Measurements from ENCODE around the gene MIPEP. TPM values are rescaled to one million over a fixed set of nuclear protein-coding genes. Genes with fewer than 3 reads are reported as not detected.

MIPEP gene
- total RNA-seq, 2 donors from 2014 or later: 12.1 to 15.2 TPM

- H3K27me3 Mint-ChIP-seq (ENCODE audit: low read depth): peaks cover 16% of the 10 kb centered on the region
- H3K4me1 Mint-ChIP-seq (ENCODE audit: low read depth): peaks cover 1% of the 10 kb centered on the region
- no peak overlapping the region for H3K27ac Mint-ChIP-seq
- no peak overlapping the region for H3K4me3 Mint-ChIP-seq
- no peak for ATAC-seq (replicated peaks in 1 of 2)
- DNase-seq: no peak
- peaks cover 8% of the 10 kb centered on the region in 2 donors for H3K36me3 Mint-ChIP-seq (ENCODE audit: insufficient read depth in 2 of 2)
- peaks cover 0 to 4% of the 10 kb centered on the region in 2 donors for H3K9me3 Mint-ChIP-seq
Observed at GRCh38 chr13:23711355-23711754, 177.8 kb downstream of the MIPEP start.

DNA sequence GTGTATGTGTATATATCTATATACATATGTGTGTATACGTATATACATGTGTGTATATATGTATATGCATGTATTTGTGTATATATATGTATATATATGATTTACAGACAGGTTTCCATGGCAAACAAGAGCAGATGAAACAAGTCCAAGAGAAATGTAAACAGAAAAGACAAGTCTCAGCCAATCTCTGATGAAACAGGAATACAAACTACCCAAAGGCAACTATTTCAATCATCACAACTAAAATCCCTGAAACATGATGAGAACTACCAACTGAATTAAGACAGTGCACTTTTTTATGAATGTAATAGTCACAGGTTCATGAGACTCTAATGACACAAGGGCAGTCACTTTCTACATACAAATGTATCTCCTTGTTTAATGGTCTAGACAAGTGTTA is 178.8 kb downstream of the MIPEP start:
- ATAC-seq (replicated peaks in 1 of 2): no peak
- peaks cover 0 to 4% of the 10 kb centered on the region in 2 donors for H3K9me3 Mint-ChIP-seq
- H3K4me3 Mint-ChIP-seq: no peak overlapping the region
- DNase-seq: no peak
- no peak overlapping the region for H3K27ac Mint-ChIP-seq
- peaks cover 8% of the 10 kb centered on the region in 2 donors for H3K36me3 Mint-ChIP-seq (ENCODE audit: insufficient read depth in 2 of 2)
- peaks cover 16% of the 10 kb centered on the region for H3K27me3 Mint-ChIP-seq (ENCODE audit: low read depth)
- no peaks in the 10 kb centered on the region for H3K4me1 Mint-ChIP-seq (ENCODE audit: low read depth)

- H3K4me3 Mint-ChIP-seq: no peak overlapping the region
- H3K36me3 Mint-ChIP-seq (ENCODE audit: insufficient read depth in 2 of 2): peaks cover 8% of the 10 kb centered on the region in 2 donors
- no peak for DNase-seq
- H3K4me1 Mint-ChIP-seq (ENCODE audit: low read depth): no peaks in the 10 kb centered on the region
- peaks cover 13% of the 10 kb centered on the region for H3K27me3 Mint-ChIP-seq (ENCODE audit: low read depth)
- H3K27ac Mint-ChIP-seq: no peak overlapping the region
- no peak for ATAC-seq (replicated peaks in 1 of 2)
- H3K9me3 Mint-ChIP-seq: peaks cover 0 to 4% of the 10 kb centered on the region in 2 donors
Observed at GRCh38 chr13:23709536-23709935, 179.7 kb downstream of the MIPEP start.

DNA sequence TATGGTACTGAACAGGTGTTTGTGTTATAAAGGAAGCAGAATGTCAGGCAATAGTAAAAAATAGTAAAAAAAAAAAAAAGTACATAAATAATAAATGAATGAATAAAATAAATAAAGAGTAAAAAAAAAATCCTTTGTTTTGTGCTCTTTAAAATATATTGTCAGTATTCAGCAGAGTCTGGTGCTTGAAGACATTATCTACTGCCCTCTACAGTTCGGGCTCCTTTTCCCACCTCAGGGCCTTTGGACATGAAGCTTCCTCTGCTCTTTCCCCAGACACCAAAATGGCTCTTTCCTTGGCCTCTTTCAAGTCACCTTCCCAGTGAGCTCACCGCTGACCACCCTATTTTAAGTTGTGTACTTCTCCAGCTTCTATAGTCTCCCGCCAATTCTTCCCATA is 181.5 kb downstream of the MIPEP start:
- ATAC-seq (replicated peaks in 1 of 2) (no peak), DNase-seq (no peak)
- H3K36me3 Mint-ChIP-seq (ENCODE audit: insufficient read depth in 2 of 2): no peaks in the 10 kb centered on the region
- peaks cover 0 to 2% of the 10 kb centered on the region in 2 donors for H3K9me3 Mint-ChIP-seq
- H3K4me1 Mint-ChIP-seq (ENCODE audit: low read depth): no peaks in the 10 kb centered on the region
- no peaks in the 10 kb centered on the region for H3K27me3 Mint-ChIP-seq (ENCODE audit: low read depth)
- no peak overlapping the region for H3K27ac Mint-ChIP-seq
- no peak overlapping the region for H3K4me3 Mint-ChIP-seq

- no peak overlapping the region for H3K4me3 Mint-ChIP-seq
Observed at GRCh38 chr13:23705583-23705982, 183.6 kb downstream of the MIPEP start.

DNA sequence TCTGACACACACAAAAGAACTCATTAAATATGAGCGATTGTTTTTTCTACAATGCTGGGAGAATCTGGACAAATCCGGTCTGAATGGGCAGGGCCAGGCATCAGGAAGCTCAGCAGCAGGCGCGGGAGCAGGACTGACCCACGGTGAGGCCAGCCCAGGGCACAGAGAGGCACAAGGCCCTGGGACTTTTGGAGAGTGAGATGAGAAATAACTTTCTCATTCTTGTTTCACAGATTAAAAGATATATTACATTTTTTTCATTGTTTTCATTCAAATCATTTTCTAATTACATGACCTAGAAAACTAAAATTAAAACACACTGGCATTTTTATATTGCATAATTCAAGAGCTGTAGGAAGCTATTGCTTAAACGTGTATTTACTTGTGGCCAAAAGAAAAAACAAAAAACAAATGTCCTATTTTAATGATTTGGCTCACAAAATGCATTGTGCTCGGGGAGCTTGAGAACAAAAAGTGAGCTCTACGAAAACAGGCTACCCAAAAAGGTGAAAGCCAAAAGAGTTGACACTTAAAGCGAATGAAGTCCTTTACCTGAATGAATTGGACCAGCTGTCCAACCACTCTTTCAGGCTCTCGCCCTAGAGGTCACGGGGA is 185.8 kb downstream of the MIPEP start:
- Mint-ChIP-seq H3K36me3 (ENCODE audit: insufficient read depth in 2 of 2) (no peaks in the 10 kb centered on the region), H3K4me1 (ENCODE audit: low read depth) (no peaks in the 10 kb centered on the region), H3K27me3 (ENCODE audit: low read depth) (no peaks in the 10 kb centered on the region), H3K9me3 (no peaks in the 10 kb centered on the region), H3K4me3 (no peak overlapping the region), H3K27ac (no peak overlapping the region)
- DNase-seq (no peak), ATAC-seq (replicated peaks in 1 of 2) (no peak)

More at GRCh38 chr13:23705583-23705982, 183.6 kb downstream of the MIPEP start:
- Mint-ChIP-seq H3K4me1 (ENCODE audit: low read depth) (no peaks in the 10 kb centered on the region), H3K36me3 (ENCODE audit: insufficient read depth in 2 of 2) (no peaks in the 10 kb centered on the region), H3K27me3 (ENCODE audit: low read depth) (no peaks in the 10 kb centered on the region), H3K9me3 (no peaks in the 10 kb centered on the region), H3K27ac (no peak overlapping the region)
- DNase-seq (no peak), ATAC-seq (replicated peaks in 1 of 2) (no peak)

DNA sequence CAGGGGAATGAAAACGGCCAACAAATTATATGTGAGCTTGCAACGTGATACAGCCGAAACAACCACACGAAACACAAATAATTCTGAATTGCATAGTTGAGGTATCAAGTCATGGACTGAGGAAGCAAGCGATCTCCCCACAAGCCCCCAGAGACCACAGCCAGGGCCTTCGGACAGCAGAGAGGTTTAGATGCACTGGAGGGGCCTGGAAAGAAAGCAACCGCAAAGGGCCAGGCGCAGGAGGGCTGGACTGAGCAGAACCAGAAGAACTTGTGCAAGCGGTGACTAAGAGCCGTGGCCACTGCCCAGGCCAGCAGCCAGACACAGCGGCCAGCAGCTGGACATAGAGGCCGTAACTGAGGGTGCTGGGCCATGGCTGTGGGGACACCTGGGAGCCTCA is 187.6 kb downstream of the MIPEP start:
- H3K4me1 Mint-ChIP-seq (ENCODE audit: low read depth): peaks cover 8% of the 10 kb centered on the region
- ATAC-seq (replicated peaks in 1 of 2): no peak
- H3K4me3 Mint-ChIP-seq: no peak overlapping the region
- DNase-seq: no peak
- no peaks in the 10 kb centered on the region for H3K27me3 Mint-ChIP-seq (ENCODE audit: low read depth)
- no peak overlapping the region for H3K27ac Mint-ChIP-seq
- H3K36me3 Mint-ChIP-seq (ENCODE audit: insufficient read depth in 2 of 2): no peaks in the 10 kb centered on the region
- H3K9me3 Mint-ChIP-seq: no peaks in the 10 kb centered on the region

DNA sequence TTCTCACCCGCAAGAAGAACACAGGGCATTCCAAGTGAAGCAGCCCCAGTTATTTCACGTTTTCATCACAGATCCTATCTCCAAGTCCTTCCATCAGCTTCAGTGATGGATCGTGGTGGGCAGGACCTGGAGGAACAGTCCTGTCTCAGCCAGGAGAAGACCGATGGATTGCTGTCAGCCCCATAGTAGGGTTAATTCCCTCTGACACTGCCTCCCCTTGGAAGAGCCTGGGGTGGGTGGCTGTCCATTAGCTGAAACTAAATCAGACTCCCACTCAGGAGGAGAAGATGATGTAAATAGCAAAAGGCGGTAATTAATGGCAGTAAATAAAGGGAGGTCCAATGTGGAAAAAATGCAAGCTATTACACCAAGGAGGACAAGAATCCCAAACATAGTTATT is 188.0 kb downstream of the MIPEP start:
- H3K36me3 Mint-ChIP-seq (ENCODE audit: insufficient read depth in 2 of 2): no peaks in the 10 kb centered on the region
- peaks cover 13% of the 10 kb centered on the region for H3K4me1 Mint-ChIP-seq (ENCODE audit: low read depth)
- no peaks in the 10 kb centered on the region for H3K27me3 Mint-ChIP-seq (ENCODE audit: low read depth)
- H3K9me3 Mint-ChIP-seq: no peaks in the 10 kb centered on the region
- H3K27ac Mint-ChIP-seq: no peak overlapping the region
- H3K4me3 Mint-ChIP-seq: no peak overlapping the region
- ATAC-seq (replicated peaks in 1 of 2): no peak
- no peak for DNase-seq

- no peak overlapping the region for H3K4me3 Mint-ChIP-seq
- no peaks in the 10 kb centered on the region for H3K9me3 Mint-ChIP-seq
- H3K27me3 Mint-ChIP-seq (ENCODE audit: low read depth): no peaks in the 10 kb centered on the region
- H3K36me3 Mint-ChIP-seq (ENCODE audit: insufficient read depth in 2 of 2): no peaks in the 10 kb centered on the region
- no peak overlapping the region for H3K27ac Mint-ChIP-seq
- ATAC-seq (replicated peaks in 1 of 2) (no peak), DNase-seq (no peak)
- H3K4me1 Mint-ChIP-seq (ENCODE audit: low read depth): peaks cover 19% of the 10 kb centered on the region
Observed at GRCh38 chr13:23699271-23699670, 189.9 kb downstream of the MIPEP start.

DNA sequence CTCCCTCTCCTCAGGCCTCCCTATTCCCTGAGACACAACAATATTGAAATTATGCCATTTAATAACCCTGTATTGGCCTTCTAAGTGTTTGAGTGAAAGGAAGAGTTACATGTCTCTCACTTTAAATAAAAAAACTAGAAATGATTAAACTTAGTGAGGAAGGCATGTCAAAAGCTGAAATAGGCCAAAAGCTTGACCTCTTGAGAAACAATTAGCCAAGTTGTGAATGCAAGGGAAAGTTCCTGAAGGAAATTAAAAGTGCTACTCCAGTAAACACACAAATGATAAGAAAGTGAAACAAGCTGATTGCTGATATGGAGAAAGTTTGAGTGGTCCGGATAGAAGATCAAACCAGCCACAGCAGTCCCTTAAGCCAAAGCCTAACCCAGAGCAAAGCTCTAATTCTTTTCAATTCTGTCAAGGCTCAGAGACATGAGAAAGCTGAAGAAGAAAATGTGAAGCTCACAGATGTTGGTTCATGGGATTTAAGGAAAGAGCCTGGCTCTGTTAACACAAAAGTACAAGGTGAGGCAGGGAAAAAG is 191.4 kb downstream of the MIPEP start:
- H3K27ac Mint-ChIP-seq: peak overlapping the region; percentile 13
- ATAC-seq (replicated peaks in 1 of 2) (no peak), DNase-seq (no peak)
- H3K4me3 Mint-ChIP-seq: no peak overlapping the region
- peaks cover 19% of the 10 kb centered on the region for H3K4me1 Mint-ChIP-seq (ENCODE audit: low read depth)
- H3K27me3 Mint-ChIP-seq (ENCODE audit: low read depth): no peaks in the 10 kb centered on the region
- H3K9me3 Mint-ChIP-seq: no peaks in the 10 kb centered on the region
- H3K36me3 Mint-ChIP-seq (ENCODE audit: insufficient read depth in 2 of 2): no peaks in the 10 kb centered on the region

DNA sequence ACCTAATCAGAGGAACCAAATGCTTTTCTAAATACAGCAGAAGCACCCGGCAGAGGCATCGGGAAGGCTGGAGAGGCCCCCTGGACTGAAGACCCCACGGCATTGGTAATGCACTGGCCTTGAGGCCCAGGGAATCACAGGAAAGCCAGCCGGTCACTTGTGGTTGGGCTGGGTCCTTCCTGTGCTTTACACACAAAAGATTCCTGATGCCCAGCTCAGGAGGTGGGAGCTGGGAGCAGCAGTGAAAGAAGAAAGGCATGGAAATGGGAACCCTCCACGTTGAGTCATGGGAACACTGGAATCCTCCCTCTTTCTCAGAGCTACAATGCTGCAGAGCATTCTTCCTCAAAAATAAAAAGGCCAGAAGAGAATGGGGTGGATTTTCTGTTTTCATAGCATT is 192.6 kb downstream of the MIPEP start:
- H3K9me3 Mint-ChIP-seq: no peaks in the 10 kb centered on the region
- peak overlapping the region; percentile 82 to 83 for H3K4me3 Mint-ChIP-seq
- H3K4me1 Mint-ChIP-seq (ENCODE audit: low read depth): peaks cover 19% of the 10 kb centered on the region
- H3K27ac Mint-ChIP-seq: peak overlapping the region; percentile 92
- no peak for DNase-seq
- no peaks in the 10 kb centered on the region for H3K27me3 Mint-ChIP-seq (ENCODE audit: low read depth)
- ATAC-seq (replicated peaks in 1 of 2): no peak
- H3K36me3 Mint-ChIP-seq (ENCODE audit: insufficient read depth in 2 of 2): no peaks in the 10 kb centered on the region

DNA sequence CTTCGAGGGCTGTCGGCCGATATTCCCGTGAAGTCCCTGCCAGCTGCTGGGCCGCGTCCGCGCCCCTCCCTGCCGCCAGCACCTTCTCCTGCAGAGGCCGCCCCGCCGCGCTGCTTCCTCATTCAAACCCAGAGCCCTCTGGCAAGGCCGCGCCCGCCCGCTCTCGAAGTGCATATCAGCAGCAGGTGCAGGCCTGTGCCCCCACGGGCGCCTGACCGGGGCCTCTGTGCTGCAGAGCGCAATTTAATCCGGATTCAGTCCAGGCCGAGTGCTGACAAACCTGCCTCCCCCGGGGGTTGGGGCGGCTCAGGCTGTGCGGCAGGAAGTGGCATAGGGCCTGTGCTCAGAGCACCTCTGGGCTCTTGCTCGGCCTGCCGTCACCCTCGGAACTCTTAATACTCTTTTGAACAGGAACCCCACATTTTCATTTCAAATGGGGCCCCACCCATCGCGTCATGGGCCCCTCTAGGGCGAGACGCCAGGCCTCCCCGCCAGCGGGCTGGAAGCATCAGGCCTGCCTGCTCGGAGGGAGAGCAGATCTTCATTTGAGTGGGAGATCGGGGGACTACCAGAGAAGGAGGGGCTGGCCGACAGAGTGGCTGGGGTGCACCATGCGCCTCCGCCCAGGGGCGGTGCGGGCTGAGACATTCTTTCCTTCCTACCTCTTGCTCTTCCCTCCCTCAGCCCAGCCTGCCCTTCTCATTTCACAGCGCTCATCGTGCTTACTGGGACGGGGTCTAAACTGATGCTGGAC is 193.3 kb downstream of the MIPEP start:
- peak; percentile 98 for ATAC-seq (replicated peaks in 1 of 2)

DNA sequence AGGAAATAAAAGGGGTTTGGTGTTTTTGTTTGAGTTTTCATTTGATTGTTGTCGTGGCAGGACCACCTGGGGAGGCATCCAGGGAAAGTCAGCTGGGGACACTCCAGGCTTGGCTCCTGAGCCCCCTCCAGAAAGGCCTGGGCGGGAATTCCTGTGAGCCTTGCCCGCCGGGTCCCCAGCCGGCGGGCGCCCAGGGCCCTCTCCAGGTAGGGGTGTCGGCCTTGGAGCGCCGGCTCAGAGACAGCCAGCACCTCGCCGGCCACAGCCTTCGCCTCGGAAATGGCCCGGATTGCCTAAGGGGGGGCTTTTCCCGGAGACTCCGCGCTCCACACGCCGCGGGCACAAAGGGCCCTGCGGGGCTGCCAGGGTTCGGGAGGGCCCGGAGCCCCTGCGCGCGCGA is 194.0 kb downstream of the MIPEP start:
- H3K4me1 Mint-ChIP-seq (ENCODE audit: low read depth): peaks cover 19% of the 10 kb centered on the region
- H3K36me3 Mint-ChIP-seq (ENCODE audit: insufficient read depth in 2 of 2): no peaks in the 10 kb centered on the region
- ATAC-seq (replicated peaks in 1 of 2): no peak
- H3K9me3 Mint-ChIP-seq: no peaks in the 10 kb centered on the region
- H3K4me3 Mint-ChIP-seq: peak overlapping the region in 1 of 2 donors; percentile 69
- no peak overlapping the region for H3K27ac Mint-ChIP-seq
- no peak for DNase-seq
- H3K27me3 Mint-ChIP-seq (ENCODE audit: low read depth): no peaks in the 10 kb centered on the region

More for the DNA sequence above, 193.3 kb downstream of the MIPEP start:
- Mint-ChIP-seq H3K36me3 (ENCODE audit: insufficient read depth in 2 of 2) (no peaks in the 10 kb centered on the region), H3K27me3 (ENCODE audit: low read depth) (no peaks in the 10 kb centered on the region), H3K4me3 (peak overlapping the region; percentile 82 to 83), H3K9me3 (no peaks in the 10 kb centered on the region), H3K4me1 (ENCODE audit: low read depth) (peaks cover 19% of the 10 kb centered on the region), H3K27ac (peak overlapping the region; percentile 92)
- peak; percentile 72 to 73 for DNase-seq
